HG02870 (cell line): Measurements from ENCODE around the gene PARD6B.
A peak's percentile ranks its signal among the peaks of the same experiment; 100 is the strongest.
"Not testable (repeated sequence)": the region's sequence is repeated elsewhere in the genome, so short reads cannot be mapped to it uniquely, and the experiment has no call there.

ENCODE experiments used
- ATAC-seq: cut with Tn5 transposase; IDR thresholded peaks from one replicate; pipeline ENCODE4 v1.9.1; 2021; ENCODE audit warnings: mild to moderate bottlenecking, moderate library complexity; ENCODE audit not compliant: unreplicated experiment

The PARD6B gene

GRCh38 chr20:50794846-50795634, 63.7 kb downstream of the PARD6B start, which contains the start of gene BCAS4:
Gene BCAS4 (plus strand): TSS chr20:50795061. CDS start chr20:50795084, 23 bp downstream.
- peak; percentile 43 for ATAC-seq

DNA sequence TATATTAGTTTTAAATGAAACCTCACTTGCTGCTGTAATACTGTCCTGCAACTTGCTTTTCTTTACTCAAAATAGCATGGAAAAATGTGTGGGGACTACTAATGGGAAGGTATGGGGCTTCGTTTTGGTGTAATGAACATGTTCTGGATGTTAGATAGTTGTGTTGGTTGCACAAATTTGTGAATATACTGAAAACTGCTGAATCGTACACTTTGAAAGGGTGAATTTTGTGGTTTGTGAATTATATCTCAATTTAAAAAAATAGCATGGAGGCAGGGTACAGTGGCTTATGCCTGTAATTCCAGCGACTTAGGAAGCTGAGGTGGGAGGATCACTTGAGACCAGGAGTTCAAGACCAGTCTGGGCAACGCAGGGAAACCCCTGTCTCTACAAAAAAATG, 65.8 kb downstream of the PARD6B start:
- ATAC-seq, result no peak

GRCh38 chr20:50798650-50799049, 67.3 kb downstream of the PARD6B start:
- no peak for ATAC-seq

- no peak for ATAC-seq
Measured at GRCh38 chr20:50799176-50799889, 68.0 kb downstream of the PARD6B start.

GRCh38 chr20:50799890-50800550, 68.6 kb downstream of the PARD6B start:
- peak; percentile 49 for ATAC-seq

DNA sequence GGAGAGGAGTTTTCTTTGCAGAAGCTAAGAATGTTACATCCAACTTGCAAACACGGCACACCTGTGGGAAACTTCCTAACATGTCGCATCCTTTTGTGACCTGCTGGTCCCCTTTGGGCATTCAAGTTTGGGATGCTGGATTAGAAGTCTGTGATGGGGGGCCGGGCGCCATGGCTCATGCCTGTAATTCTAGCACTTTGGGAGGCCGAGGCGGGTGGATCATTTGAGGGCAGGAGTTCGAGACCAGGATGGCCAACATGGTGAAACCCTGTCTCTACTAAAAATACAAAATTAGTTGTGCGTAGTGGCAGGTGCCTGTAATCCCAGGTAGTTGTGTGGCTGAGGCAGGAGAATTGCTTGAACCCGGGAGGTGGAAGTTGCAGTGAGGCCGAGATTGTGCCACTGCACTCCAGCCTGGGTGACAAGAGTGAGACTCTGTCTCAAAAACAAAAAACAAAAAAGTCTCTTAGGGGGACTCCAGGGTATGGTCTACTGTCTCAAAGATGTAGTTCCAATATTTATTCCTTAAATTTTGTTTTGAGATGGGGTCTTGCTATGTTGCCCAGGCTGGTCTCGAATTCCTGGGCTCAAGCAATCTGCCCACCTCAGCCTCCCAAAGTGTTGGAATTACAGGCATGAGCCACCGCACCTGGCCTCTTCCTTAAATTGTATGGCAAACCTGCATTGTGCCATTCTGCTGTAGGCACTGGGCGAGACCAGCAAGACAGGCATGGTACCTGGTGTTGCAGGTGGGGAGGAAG, 69.8 kb downstream of the PARD6B start:
- ATAC-seq, result not testable (repeated sequence)

GRCh38 chr20:50801747-50802125, 70.4 kb downstream of the PARD6B start:
- no peak for ATAC-seq

DNA sequence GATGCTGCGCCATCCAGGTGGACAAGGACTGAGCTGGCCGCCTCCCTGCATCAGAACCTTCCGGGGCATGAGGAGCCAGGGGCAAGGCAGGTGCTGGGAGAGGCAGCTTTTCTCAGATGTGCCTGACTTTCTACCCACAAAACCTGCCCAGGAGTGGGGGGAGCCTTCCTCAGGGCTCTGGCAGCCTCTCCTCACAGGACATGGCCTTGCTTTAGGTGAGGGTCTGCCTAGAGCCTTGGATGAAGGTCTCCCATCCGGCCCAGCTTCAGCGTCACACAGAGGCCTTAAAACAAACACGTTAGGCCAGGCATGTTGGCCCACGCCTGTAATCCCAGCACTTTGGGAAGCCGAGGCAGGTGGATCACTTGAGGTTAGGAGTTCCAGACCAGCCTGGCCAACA, 70.9 kb downstream of the PARD6B start:
- ATAC-seq, result no peak

GRCh38 chr20:50804437-50805348, 73.3 kb downstream of the PARD6B start:
- ATAC-seq, result no peak

DNA sequence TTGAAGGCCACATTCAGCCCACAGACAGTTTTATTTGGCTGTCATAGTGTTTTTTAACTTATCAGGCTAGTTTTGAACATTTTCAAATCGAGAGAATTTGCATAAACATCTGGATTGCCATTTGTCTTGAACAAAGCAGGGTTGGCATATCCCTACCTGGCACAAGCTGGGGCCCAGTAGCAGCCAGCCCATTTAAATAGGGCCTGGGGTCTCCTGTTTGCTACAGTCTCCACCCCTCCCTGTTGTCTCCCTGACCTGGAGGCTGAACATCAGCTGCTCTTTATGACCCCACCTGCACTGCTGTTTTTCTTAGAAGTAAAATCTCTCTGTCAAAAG, 73.9 kb downstream of the PARD6B start:
- no peak for ATAC-seq

GRCh38 chr20:50806126-50806768, 74.9 kb downstream of the PARD6B start:
- ATAC-seq, result no peak
